HG03520 (cell line): ENCODE results near the gene SLC2A5.

Experiments
- ATAC-seq: cut with Tn5 transposase; IDR thresholded peaks from one replicate; pipeline ENCODE4 v1.9.1; 2021; ENCODE audit warnings: mild to moderate bottlenecking, moderate library complexity; ENCODE audit not compliant: unreplicated experiment

SLC2A5 gene

DNA sequence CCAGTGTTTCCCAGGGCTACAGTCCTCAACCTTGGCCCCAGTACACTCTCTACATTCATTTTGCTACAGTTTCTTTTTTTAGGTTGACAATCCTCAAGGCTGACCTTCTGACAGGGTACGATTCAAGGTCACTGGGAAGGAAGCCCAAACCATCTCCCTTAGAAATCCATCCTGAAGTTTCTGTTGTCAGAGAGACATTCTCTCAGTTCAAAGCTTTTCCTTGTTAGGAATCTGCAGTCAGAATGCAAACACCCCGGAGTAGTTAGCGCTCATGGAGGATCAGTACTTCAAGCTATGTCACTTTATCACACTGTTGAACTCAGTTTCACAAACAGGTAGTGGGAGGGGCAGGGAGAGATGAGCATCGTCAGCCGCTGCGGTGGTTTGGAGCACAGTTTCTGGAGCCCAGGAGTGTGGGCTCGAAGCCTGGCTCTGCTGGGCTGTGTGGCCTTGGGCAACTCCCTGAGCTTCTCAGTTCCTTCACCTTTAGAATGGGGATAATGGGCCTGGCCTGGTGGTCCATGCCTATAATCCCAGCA, 4.2 kb downstream of the SLC2A5 start:
- no peak for ATAC-seq

DNA sequence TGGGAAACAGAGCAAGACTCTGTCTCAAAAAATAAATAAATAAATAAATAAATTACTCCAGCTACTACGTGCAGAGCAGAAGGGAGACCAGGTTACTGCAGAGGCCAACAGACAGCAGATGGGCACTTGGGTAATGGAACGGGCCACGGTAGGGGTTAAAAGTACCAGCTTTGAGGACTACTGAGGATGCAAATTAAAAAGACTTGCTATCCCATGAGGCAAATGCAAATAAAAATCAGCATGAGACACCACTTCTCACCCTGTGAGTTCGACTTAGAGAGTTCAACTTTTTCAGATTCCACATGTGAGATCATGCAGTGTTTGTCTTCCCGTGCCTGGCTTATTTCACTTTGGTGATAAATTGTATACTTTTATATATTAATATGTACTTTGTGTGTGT, 6.6 kb downstream of the SLC2A5 start:
- ATAC-seq: no peak

DNA sequence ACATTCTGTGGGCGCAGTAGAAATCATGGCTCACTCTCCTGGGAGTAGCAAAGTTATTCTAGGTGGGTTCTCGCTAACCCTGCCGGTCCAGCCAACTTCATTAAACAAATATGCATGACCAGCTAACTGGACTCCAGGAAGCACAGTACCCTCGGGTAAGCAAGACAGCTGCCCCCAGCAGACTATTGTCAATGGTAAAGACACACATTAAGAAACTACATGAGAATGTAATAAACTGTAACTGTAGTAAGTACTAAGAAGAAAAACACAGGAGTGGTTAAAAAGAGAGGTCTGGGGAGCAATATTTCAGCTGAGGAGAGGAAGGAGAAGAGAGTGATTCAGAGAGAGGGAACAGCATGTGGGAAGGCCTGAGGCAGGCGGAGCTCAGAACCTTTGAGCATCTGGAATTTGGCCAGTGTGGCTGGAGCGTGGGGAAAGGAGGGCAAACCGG, 7.4 kb downstream of the SLC2A5 start:
- no peak for ATAC-seq

DNA sequence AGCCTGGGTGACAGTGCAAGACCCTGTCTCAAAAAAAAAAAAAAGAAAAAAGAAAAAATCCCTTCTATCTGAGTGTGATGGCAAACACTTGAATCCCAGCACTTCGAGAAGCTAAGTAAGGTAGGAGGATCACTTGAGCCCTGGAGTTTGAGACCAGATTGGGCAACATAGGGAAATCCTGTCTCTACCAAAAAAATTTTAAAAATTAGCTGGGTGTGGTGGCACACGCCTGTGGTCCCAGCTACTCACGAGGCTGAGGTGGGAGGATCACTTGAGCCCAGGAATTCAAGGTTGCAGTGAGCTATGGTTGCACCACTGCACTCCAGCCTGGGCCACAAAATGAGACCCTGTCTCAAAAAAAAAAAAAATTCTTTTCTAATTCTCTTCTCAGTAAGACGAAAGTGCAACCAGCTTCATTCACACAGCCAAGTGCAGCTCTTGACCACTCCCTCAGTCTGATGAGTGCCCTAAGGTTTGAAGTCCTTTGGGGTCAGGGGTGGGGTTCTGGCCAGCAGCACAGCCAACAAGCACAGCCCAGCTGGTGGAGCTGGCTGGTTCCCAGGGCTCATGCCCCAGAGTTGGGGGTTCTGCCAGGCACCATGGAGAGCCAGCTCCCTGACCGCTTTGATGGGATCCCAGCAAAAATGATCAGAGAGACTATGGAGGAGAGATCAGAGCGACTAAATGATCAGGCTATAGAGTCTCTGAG, 8.0 kb downstream of the SLC2A5 start:
- no peak for ATAC-seq

DNA sequence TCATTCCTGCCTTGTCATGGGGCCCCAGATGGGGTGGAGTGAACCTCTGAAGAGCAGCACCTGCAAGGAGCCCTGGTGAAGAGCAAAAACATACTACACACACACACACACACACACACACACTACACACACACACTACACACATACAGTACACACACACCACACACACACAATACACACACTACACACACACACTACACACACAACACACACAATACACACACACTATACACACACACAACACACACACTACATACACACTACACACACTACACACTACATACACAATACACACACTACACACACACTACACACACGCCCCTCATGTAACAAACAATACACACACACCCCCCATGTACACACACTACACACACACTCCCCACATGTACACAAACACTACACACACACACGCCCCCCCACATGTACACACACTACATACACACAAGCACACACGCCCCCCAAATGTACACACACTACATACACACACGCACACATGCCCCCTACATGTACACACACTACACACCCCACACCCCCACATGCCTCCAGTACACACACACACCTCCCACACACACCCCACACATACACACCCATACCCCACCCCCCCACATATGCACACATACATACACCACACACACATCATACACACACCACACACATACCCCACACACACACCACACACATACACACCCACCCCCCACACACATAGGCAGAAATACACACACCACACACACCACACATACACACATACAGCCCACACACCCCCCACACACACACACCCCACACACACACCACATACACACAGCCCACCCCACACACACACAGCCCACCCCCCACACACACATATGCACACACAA, 9.3 kb downstream of the SLC2A5 start:
- no peak for ATAC-seq

- no peak for ATAC-seq
Observed at GRCh38 chr1:9058465-9058864, 11.0 kb downstream of the SLC2A5 start.

DNA sequence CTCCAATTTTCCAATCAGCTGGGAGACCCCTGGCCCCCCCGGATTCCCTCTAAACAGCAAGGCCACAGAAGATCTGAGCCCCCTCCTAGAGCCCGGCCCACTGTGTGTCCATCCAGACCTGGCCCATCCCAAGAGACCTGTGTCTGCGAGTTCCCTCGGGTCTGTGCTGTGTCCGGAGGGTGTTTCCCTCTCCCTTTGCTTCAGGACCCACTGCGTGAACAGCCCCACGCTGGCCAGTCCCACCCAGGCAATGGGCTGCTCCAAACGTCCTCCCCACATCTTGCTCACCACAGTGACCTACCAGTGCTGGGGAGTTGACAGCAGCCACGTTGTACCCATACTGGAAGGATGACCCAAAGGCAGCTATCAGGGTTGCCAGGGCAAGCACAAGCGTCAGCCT, 11.6 kb downstream of the SLC2A5 start:
- ATAC-seq: no peak

GRCh38 chr1:9052272-9053049, 17.0 kb downstream of the SLC2A5 start:
- ATAC-seq: no peak

- ATAC-seq: no peak
Observed at GRCh38 chr1:9051379-9051778, 18.1 kb downstream of the SLC2A5 start.

GRCh38 chr1:9050803-9051202, 18.6 kb downstream of the SLC2A5 start:
- ATAC-seq: no peak

DNA sequence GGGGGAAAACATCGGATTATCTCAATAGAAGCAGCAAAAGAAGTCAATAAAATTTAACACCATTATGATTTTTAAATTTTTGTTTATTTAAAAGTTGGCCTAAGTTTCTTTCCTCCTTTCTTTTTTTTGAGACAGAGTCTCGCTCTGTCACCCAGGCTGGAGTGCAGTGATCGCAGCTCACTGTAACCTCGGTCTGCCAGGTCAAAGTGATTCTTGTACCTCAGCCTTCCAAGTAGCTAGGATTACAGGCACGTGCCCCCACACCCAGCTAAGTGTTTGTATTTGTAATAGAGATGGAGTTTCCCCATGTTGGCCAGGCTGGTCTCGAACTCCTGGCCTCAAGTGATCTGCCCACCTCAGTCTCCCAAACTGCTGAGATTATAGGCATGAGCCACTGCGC, 20.9 kb downstream of the SLC2A5 start:
- ATAC-seq: no peak

DNA sequence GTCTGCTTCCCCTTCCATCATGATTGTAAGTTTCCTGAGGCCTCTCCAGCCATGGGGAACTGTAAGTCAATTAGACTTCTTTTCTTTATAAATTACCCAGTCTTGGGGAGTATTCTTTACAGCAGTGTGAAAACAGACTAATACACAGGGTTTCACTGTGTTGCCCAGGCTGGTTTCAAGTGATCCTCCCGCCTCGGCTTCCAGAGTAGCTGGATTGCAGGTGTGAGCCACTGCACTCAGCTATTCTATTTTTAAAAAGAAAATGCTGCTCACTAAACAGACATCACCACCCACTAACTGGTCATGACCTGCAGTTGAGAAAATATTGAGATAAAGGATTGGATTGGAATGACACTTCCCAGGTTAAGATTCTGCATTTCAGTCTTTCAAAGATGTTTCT, 22.4 kb downstream of the SLC2A5 start:
- no peak for ATAC-seq

GRCh38 chr1:9045861-9046510, 23.4 kb downstream of the SLC2A5 start:
- ATAC-seq: no peak

DNA sequence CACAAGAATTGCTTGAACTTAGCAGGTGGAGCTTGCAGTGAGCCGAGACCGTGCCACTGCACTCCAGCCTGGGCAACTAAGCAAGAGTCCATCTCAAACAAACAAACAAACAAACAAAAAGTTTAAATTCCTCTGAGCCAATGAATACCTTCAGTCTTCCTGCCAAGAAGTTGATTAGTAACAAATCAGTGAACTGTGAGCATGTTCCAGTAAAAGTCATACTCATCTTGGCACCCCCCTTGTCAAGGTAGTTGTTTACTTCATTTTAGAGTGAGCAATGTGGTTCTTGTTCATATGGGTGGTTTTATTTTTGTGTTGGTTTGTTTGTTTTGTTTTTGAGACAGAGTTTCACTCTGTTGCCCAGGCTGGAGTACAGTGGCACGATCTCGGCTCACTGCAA, 25.2 kb downstream of the SLC2A5 start:
- no peak for ATAC-seq

GRCh38 chr1:9042272-9042671, 27.2 kb downstream of the SLC2A5 start:
- ATAC-seq: no peak

GRCh38 chr1:9041116-9041779, 28.2 kb downstream of the SLC2A5 start:
- no peak for ATAC-seq

GRCh38 chr1:9040659-9041030, 28.8 kb downstream of the SLC2A5 start:
- no peak for ATAC-seq

- ATAC-seq: no peak
Observed at GRCh38 chr1:9039761-9040658, 29.4 kb downstream of the SLC2A5 start.
